ENCODE results near the gene CDC34. TPM values are rescaled to one million over a fixed set of nuclear protein-coding genes. Genes with fewer than 3 reads are reported as not detected.

The CDC34 gene
- total RNA-seq, 6 experiments from 2014 or later: 63.8 to 79.9 (median 64.6) TPM

- Mint-ChIP-seq H3K27me3 (ENCODE audit: insufficient read depth) (peaks cover 6% of the 10 kb centered on the region), H3K4me3 (peak overlapping the region; percentile 92), H3K27ac (peak overlapping the region; percentile 69), H3K36me3 (ENCODE audit: low read depth) (no peaks in the 10 kb centered on the region), H3K9me3 (peaks cover 7% of the 10 kb centered on the region), H3K4me1 (ENCODE audit: low read depth) (peaks cover 35% of the 10 kb centered on the region)
- TF ChIP-seq CTCF (IDR thresholded peaks at IDR 0.05): no peak
- DNase-seq: no peak
Measured at GRCh38 chr19:573519-573825, 41.9 kb downstream of the CDC34 start.

- H3K4me1 Mint-ChIP-seq (ENCODE audit: low read depth): peaks cover 35% of the 10 kb centered on the region
- DNase-seq: peak; percentile 40
- peak overlapping the region; percentile 79 for H3K4me3 Mint-ChIP-seq
- peaks cover 4% of the 10 kb centered on the region for H3K27me3 Mint-ChIP-seq (ENCODE audit: insufficient read depth)
- H3K36me3 Mint-ChIP-seq (ENCODE audit: low read depth): no peaks in the 10 kb centered on the region
- H3K27ac Mint-ChIP-seq: peak overlapping the region; percentile 55; the same call in 1 of the 2 replicates
- no peak for TF ChIP-seq CTCF (IDR thresholded peaks at IDR 0.05)
- H3K9me3 Mint-ChIP-seq: peaks cover 5% of the 10 kb centered on the region
Measured at GRCh38 chr19:574658-575526, 43.3 kb downstream of the CDC34 start.

GRCh38 chr19:575527-576506 lies 44.3 kb downstream of the CDC34 start:
- Mint-ChIP-seq H3K27ac (peak overlapping the region; percentile 45), H3K4me3 (peak overlapping the region; percentile 79), H3K4me1 (ENCODE audit: low read depth) (peaks cover 34% of the 10 kb centered on the region), H3K9me3 (peaks cover 4% of the 10 kb centered on the region; the same call in 1 of the 2 replicates), H3K36me3 (ENCODE audit: low read depth) (no peaks in the 10 kb centered on the region), H3K27me3 (ENCODE audit: insufficient read depth) (peaks cover 3% of the 10 kb centered on the region; the same call in 1 of the 2 replicates)
- peak; percentile 42 for DNase-seq
- TF ChIP-seq CTCF (IDR thresholded peaks at IDR 0.05): no peak

GRCh38 chr19:576768-577438 lies 45.3 kb downstream of the CDC34 start:
- TF ChIP-seq CTCF (IDR thresholded peaks at IDR 0.05): no peak

More at GRCh38 chr19:576768-577438, 45.3 kb downstream of the CDC34 start:
- Mint-ChIP-seq H3K4me3 (no peak overlapping the region), H3K36me3 (ENCODE audit: low read depth) (no peaks in the 10 kb centered on the region), H3K27me3 (ENCODE audit: insufficient read depth) (peaks cover 3% of the 10 kb centered on the region; the same call in 1 of the 2 replicates), H3K9me3 (no peaks in the 10 kb centered on the region), H3K4me1 (ENCODE audit: low read depth) (peaks cover 26% of the 10 kb centered on the region), H3K27ac (peak overlapping the region; percentile 45; the same call in 1 of the 2 replicates)
- no peak for DNase-seq

Data from HFFc6 (cell line).